ENCODE measurements around the gene SPAG16.

DNA sequence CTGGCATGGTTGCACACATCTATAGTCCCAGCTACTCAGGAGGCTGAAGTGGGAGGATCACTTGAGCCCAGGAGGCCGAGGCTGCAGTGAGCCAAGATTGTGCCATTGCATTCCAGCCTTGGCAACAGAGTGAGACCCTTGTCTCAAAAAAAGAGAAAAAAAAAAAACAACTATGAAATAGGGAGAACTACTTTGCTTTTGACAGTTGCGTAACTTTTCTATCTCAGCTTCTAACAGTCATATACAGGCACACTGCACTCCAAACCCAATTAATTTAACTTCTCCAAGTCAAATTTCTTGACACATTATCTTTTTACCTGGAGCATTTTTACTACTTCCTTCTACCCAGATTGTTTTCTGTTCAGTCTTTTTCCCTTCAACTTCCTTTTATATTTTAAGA, 1102.5 kb downstream of the SPAG16 start:
- TF ChIP-seq, protein P1, sequence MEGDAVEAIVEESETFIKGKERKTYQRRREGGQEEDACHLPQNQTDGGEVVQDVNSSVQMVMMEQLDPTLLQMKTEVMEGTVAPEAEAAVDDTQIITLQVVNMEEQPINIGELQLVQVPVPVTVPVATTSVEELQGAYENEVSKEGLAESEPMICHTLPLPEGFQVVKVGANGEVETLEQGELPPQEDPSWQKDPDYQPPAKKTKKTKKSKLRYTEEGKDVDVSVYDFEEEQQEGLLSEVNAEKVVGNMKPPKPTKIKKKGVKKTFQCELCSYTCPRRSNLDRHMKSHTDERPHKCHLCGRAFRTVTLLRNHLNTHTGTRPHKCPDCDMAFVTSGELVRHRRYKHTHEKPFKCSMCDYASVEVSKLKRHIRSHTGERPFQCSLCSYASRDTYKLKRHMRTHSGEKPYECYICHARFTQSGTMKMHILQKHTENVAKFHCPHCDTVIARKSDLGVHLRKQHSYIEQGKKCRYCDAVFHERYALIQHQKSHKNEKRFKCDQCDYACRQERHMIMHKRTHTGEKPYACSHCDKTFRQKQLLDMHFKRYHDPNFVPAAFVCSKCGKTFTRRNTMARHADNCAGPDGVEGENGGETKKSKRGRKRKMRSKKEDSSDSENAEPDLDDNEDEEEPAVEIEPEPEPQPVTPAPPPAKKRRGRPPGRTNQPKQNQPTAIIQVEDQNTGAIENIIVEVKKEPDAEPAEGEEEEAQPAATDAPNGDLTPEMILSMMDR (IDR thresholded peaks at IDR 0.05; ENCODE audit: low read length) = no peak
- TF ChIP-seq EZH2 (IDR thresholded peaks at IDR 0.05; ENCODE audit: borderline replicate concordance, low read length) = no peak

Measured in OCI-LY1 (cell line).